H1 (cell line): Measurements from ENCODE around the gene RPL6. TPM values are rescaled to one million over a fixed set of nuclear protein-coding genes. Genes with fewer than 3 reads are reported as not detected.

Source experiments
- CTCF ChIA-PET: fragments of 300-600 bp; sonication (Branson Sonifier 250); formaldehyde crosslinking; loops from one replicate; lab custom pipeline; 2021; ENCODE audit not compliant: partially characterized antibody; lab: Charles Lee
- POLR2A ChIA-PET: fragments of 300-600 bp; sonication (Branson Sonifier 250); formaldehyde crosslinking; loops from one replicate; lab custom pipeline; 2021; ENCODE audit warnings: inconsistent platforms; ENCODE audit not compliant: partially characterized antibody; lab: Charles Lee
- DNase-seq, 2 experiments: peaks; one replicate each; pipeline versions ENCODE4 v3.0.0 to v3.0.0-alpha.2; 2010 to 2022; ENCODE audit warnings: low spot score in 2 of 2, low read depth in 1 of 2, mixed read lengths in 1 of 2
- FAIRE-seq: peaks from 2 replicates; lab custom pipeline; 2011; peaks lifted over from hg19 to GRCh38; lab: Jason Lieb, UNC
- H2AFZ ChIP-seq: 2 replicates; pipeline ENCODE4 v1.8.1; 2012; ENCODE audit warnings: low read length, inconsistent platforms
- H2AK5ac ChIP-seq: 2 replicates; pipeline ENCODE4 v1.6.1; 2013; ENCODE audit warnings: low read depth, low read length
- H2BK120ac ChIP-seq: replicated peaks from 2 replicates; pipeline ENCODE3; 2013; ENCODE audit warnings: low read depth, low read length, inconsistent platforms
- H2BK12ac ChIP-seq: 2 replicates; pipeline ENCODE4 v1.6.1; 2013; ENCODE audit warnings: low read depth, low read length
- H2BK15ac ChIP-seq: 2 replicates; pipeline ENCODE4 v1.6.1; 2013; ENCODE audit warnings: low read length
- H2BK20ac ChIP-seq: 2 replicates; pipeline ENCODE4 v1.6.1; 2013; ENCODE audit warnings: low read length
- H2BK5ac ChIP-seq: 2 replicates; pipeline ENCODE4 v1.6.1; 2013; ENCODE audit warnings: low read depth, low read length
- H3K14ac ChIP-seq: 2 replicates; pipeline ENCODE4 v1.6.1; 2013; ENCODE audit warnings: inconsistent platforms; ENCODE audit not compliant: insufficient read length
- H3K18ac ChIP-seq: 2 replicates; pipeline ENCODE4 v1.6.1; 2013; ENCODE audit warnings: low read length; ENCODE audit errors: extremely low read depth
- H3K23ac ChIP-seq: 2 replicates; pipeline ENCODE4 v1.6.1; 2013; ENCODE audit warnings: inconsistent platforms; ENCODE audit not compliant: insufficient read length
- H3K23me2 ChIP-seq: 2 replicates; pipeline ENCODE4 v1.6.1; 2013; ENCODE audit warnings: low read depth, low read length
- H3K27ac ChIP-seq: 2 replicates; pipeline ENCODE4 v1.6.1; 2011; ENCODE audit warnings: low read depth, low read length, inconsistent platforms
- H3K27me3 ChIP-seq, 4 experiments: replicated peaks in 1 of 4; 1 replicate in 1 of 4; 2 replicates in 3 of 4; pipeline versions ENCODE4 v1.6.1 to v1.8.1; 2011 to 2013; ENCODE audit warnings: low read length in 3 of 4, mild to moderate bottlenecking in 3 of 4, inconsistent platforms in 2 of 4, mixed read lengths in 2 of 4, moderate library complexity in 1 of 4; ENCODE audit not compliant: control insufficient read depth in 3 of 4, insufficient read depth in 3 of 4; ENCODE audit errors: extremely low read depth in 1 of 4
- H3K36me3 ChIP-seq, 4 experiments: 2 replicates each; pipeline versions ENCODE4 v1.6.1 to v1.8.1; 2011 to 2013; ENCODE audit warnings: mild to moderate bottlenecking in 4 of 4, low read length in 3 of 4, moderate library complexity in 2 of 4, control low read depth in 1 of 4, inconsistent platforms in 1 of 4; ENCODE audit not compliant: insufficient read depth in 4 of 4, control insufficient read depth in 2 of 4
- H3K4ac ChIP-seq: replicated peaks from 2 replicates; pipeline ENCODE3; 2013; ENCODE audit warnings: low read length, low read depth, mixed read lengths, inconsistent platforms; ENCODE audit not compliant: insufficient read length
- H3K4me1 ChIP-seq, 4 experiments: replicated peaks in 1 of 4; 1 replicate in 1 of 4; 2 replicates in 3 of 4; pipeline versions ENCODE4 v1.6.1 to v1.8.1; 2011 to 2013; ENCODE audit warnings: low read length in 3 of 4, inconsistent platforms in 2 of 4, mixed read lengths in 1 of 4; ENCODE audit not compliant: insufficient read depth in 4 of 4, control insufficient read depth in 3 of 4
- H3K4me2 ChIP-seq, 2 experiments: 2 replicates each; pipeline versions ENCODE4 v1.6.1 to v1.8.1; 2011 to 2013; ENCODE audit warnings: low read depth in 2 of 2, low read length in 2 of 2, control low read depth in 1 of 2, inconsistent platforms in 1 of 2, mild to moderate bottlenecking in 1 of 2; ENCODE audit not compliant: insufficient read depth in 1 of 2
- H3K4me3 ChIP-seq, 4 experiments: fragments of 200-600, 300-600 bp in 1 of 4; sonication (generic), shearing (Covaris generic), sonication (Bioruptor Twin) in 1 of 4; 2 replicates each; pipeline versions ENCODE4 v1.5.1 to v1.8.1; 2011 to 2016; ENCODE audit warnings: low read length in 4 of 4, low read depth in 3 of 4, control low read depth in 2 of 4, inconsistent platforms in 2 of 4, mild to moderate bottlenecking in 2 of 4, mixed read lengths in 1 of 4, moderate library complexity in 1 of 4; ENCODE audit not compliant: insufficient read depth in 2 of 4; ENCODE audit errors: extremely low read depth in 1 of 4
- H3K56ac ChIP-seq: replicated peaks from 2 replicates; pipeline ENCODE3; 2013; ENCODE audit warnings: low read depth, mild to moderate bottlenecking, mixed read lengths, low read length, inconsistent platforms; ENCODE audit not compliant: insufficient read length
- H3K79me1 ChIP-seq: 2 replicates; pipeline ENCODE4 v1.6.1; 2013; ENCODE audit warnings: low read depth, low read length, control low read depth
- H3K79me2 ChIP-seq, 2 experiments: 2 replicates each; pipeline versions ENCODE4 v1.6.1 to v1.8.1; 2012 to 2013; ENCODE audit warnings: low read length in 2 of 2, mild to moderate bottlenecking in 2 of 2, inconsistent platforms in 1 of 2; ENCODE audit not compliant: insufficient read depth in 2 of 2, control insufficient read depth in 1 of 2
- H3K9ac ChIP-seq, 4 experiments: replicated peaks in 1 of 4; 1 replicate in 1 of 4; 2 replicates in 3 of 4; pipeline versions ENCODE4 v1.6.1 to v1.8.1; 2011 to 2013; ENCODE audit warnings: low read depth in 3 of 4, low read length in 3 of 4, control low read depth in 2 of 4, mild to moderate bottlenecking in 2 of 4, moderate library complexity in 2 of 4, inconsistent platforms in 1 of 4; ENCODE audit errors: extremely low read depth in 1 of 4
- H3K9me3 ChIP-seq, 2 experiments: 2 replicates each; pipeline versions ENCODE4 v1.6.1 to v1.8.1; 2012 to 2013; ENCODE audit warnings: mild to moderate bottlenecking in 2 of 2, moderate library complexity in 2 of 2, control low read depth in 1 of 2, inconsistent platforms in 1 of 2, low read depth in 1 of 2, low read length in 1 of 2, mixed read lengths in 1 of 2; ENCODE audit not compliant: insufficient read depth in 2 of 2
- H4K20me1 ChIP-seq, 2 experiments: replicated peaks in 1 of 2; 2 replicates each; pipeline versions ENCODE3 to v1.8.1; 2011 to 2013; ENCODE audit warnings: inconsistent platforms in 2 of 2, low read length in 2 of 2, mild to moderate bottlenecking in 1 of 2; ENCODE audit not compliant: insufficient read depth in 2 of 2, control insufficient read depth in 1 of 2
- H4K5ac ChIP-seq: 2 replicates; pipeline ENCODE4 v1.6.1; 2013; ENCODE audit warnings: low read length, low read depth, mixed read lengths, inconsistent platforms; ENCODE audit not compliant: insufficient read length
- H4K8ac ChIP-seq: 2 replicates; pipeline ENCODE4 v1.8.0; 2013; ENCODE audit warnings: mild to moderate bottlenecking, moderate library complexity, low read length, inconsistent platforms; ENCODE audit not compliant: insufficient read depth; ENCODE audit errors: extremely low read depth
- H4K91ac ChIP-seq: replicated peaks from 2 replicates; pipeline ENCODE3; 2013; ENCODE audit warnings: low read length, mixed read lengths, inconsistent platforms; ENCODE audit not compliant: insufficient read length
- ASH2L ChIP-seq: fragments of 200-600, 300-600 bp; sonication (generic); IDR thresholded peaks from one replicate; pipeline ENCODE4 v1.7.1; 2017; ENCODE audit warnings: low read length
- BRCA1 ChIP-seq: IDR thresholded peaks from 2 replicates; pipeline ENCODE4 v1.6.1; 2012; ENCODE audit warnings: low read depth, low read length, improper control_type of control experiment
- CHD1 ChIP-seq: IDR thresholded peaks from 2 replicates; pipeline ENCODE4 v1.6.1; 2012; ENCODE audit warnings: low read depth, low read length, improper control_type of control experiment
- EZH2 ChIP-seq: fragments of 200-600 bp; sonication (generic); IDR thresholded peaks from 2 replicates; pipeline ENCODE4 v1.7.1; 2012; ENCODE audit warnings: low read depth, mild to moderate bottlenecking, moderate library complexity, low read length, inconsistent platforms; ENCODE audit not compliant: severe bottlenecking
- GABPA ChIP-seq: IDR thresholded peaks from 2 replicates; pipeline ENCODE4 v1.6.1; 2011; ENCODE audit warnings: mild to moderate bottlenecking, low read length, moderate library complexity, borderline replicate concordance; ENCODE audit not compliant: insufficient read depth
- JUND ChIP-seq: IDR thresholded peaks from 2 replicates; pipeline ENCODE4 v1.6.1; 2011; ENCODE audit warnings: mild to moderate bottlenecking, improper control_type of control experiment, low read length
- KDM5A ChIP-seq: fragments of 200-600 bp; IDR thresholded peaks from 2 replicates; pipeline ENCODE4 v1.7.1; 2012; ENCODE audit warnings: mild to moderate bottlenecking, low read length, inconsistent platforms, mixed read lengths
- MAFK ChIP-seq: IDR thresholded peaks from 2 replicates; pipeline ENCODE4 v1.6.1; 2012; ENCODE audit warnings: low read depth, mild to moderate bottlenecking, improper control_type of control experiment, low read length
- MAX ChIP-seq: IDR thresholded peaks from 2 replicates; pipeline ENCODE4 v1.6.1; 2012; ENCODE audit warnings: inconsistent platforms
- PHF8 ChIP-seq: fragments of 200-600 bp; sonication (generic); conservative IDR thresholded peaks from 2 replicates; pipeline ENCODE4 v1.7.1; 2012; ENCODE audit warnings: low read depth, mild to moderate bottlenecking, inconsistent platforms, low read length, moderate library complexity
- RFX5 ChIP-seq: IDR thresholded peaks from 2 replicates; pipeline ENCODE4 v1.6.1; 2011; ENCODE audit warnings: low read depth, low read length, improper control_type of control experiment, borderline replicate concordance
- RNF2 ChIP-seq: fragments of 200-900, 300-1000 bp; sonication (generic); IDR thresholded peaks from 2 replicates; pipeline ENCODE4 v1.7.1; 2016; ENCODE audit warnings: borderline replicate concordance, low read depth, mild to moderate bottlenecking, antibody characterized with exemption, low read length; ENCODE audit not compliant: poor library complexity, severe bottlenecking; ENCODE audit errors: missing control alignments
- TEAD4 ChIP-seq: IDR thresholded peaks from 2 replicates; pipeline ENCODE4 v1.6.1; 2012; ENCODE audit warnings: low read depth, low read length, inconsistent platforms, mixed read lengths
- WGBS, 2 experiments: shearing (Covaris generic) in 1 of 2; methylation state at CpG; one replicate each; pipeline versions ENCODE4 v1.1.6 to v1.1.7; 2013 to 2015; ENCODE audit warnings: low lambda C conversion rate in 2 of 2, mixed read lengths in 2 of 2, inconsistent platforms in 1 of 2, low coverage in 1 of 2, missing lambda C conversion rate in 1 of 2; ENCODE audit not compliant: insufficient replicate concordance in 2 of 2, insufficient coverage in 1 of 2, insufficient read length in 1 of 2; ENCODE audit errors: extremely low coverage in 1 of 2, missing lambda C conversion rate in 1 of 2; 5-methylcytosine and 5-hydroxymethylcytosine counted together
- polyA plus RNA-seq, 7 experiments: library from polyadenylated mRNA; depleted of rRNA in 3 of 7; stranded (reverse) in 5 of 7; unstranded in 2 of 7; fragments of >200 nt in 5 of 7; fragments of 200-250 nt in 2 of 7; gene quantifications; 1 replicate in 5 of 7; 2 replicates in 1 of 7; 4 replicates in 1 of 7; pipeline versions ENCODE4 v1.2.1 to v1.2.3, GENCODE V29; 2011 to 2013; ENCODE audit warnings: missing spikeins in 2 of 7, mixed read lengths in 2 of 7
- total RNA-seq: library from RNA; stranded (reverse); fragmentation: NEBNext Ultra II Directional; extraction: Animal tissue kit (Norgen Biotek cat#: 25700); gene quantifications from 2 replicates; pipeline ENCODE4 v1.2.1, GENCODE V29; 2021

The RPL6 gene
- total and polyA plus RNA-seq, 2 of the 8 experiments (the other 6 are each of a cell fraction or from before 2014, with no cell fraction given): 1,073 to 1,643 TPM

- peaks cover 22 to 35% (median 29%) of the 10 kb centered on the region in 4 experiments for H3K36me3 ChIP-seq
- no peak overlapping the region for H4K91ac ChIP-seq
- no peak overlapping the region for H3K27ac ChIP-seq
- H2AK5ac ChIP-seq: no peak overlapping the region
- H2BK12ac ChIP-seq: no peak overlapping the region
- DNase-seq: no peak
- no peaks in the 10 kb centered on the region for H3K27me3 ChIP-seq
- H3K18ac ChIP-seq: no peak overlapping the region
- H3K14ac ChIP-seq: no peak overlapping the region
- ChIA-PET POLR2A (interaction anchor here (0.6 to 5.3 kb wide), 13 partner anchors 8 to 268 kb away, joined by 3 to 59 read pairs (median 4); no protein-coding TSS in a partner anchor), CTCF (interaction anchor here (1.2 to 1.7 kb wide), 2 partner anchors 9 to 14 kb away, joined by 8 to 9 read pairs; no protein-coding TSS in a partner anchor)
- H2BK20ac ChIP-seq: no peak overlapping the region
- H4K8ac ChIP-seq: no peak overlapping the region
- H3K56ac ChIP-seq: no peak overlapping the region
- H4K5ac ChIP-seq: no peak overlapping the region
- no peak overlapping the region for H3K4me2 ChIP-seq
- H3K9me3 ChIP-seq: no peaks in the 10 kb centered on the region
- no peak overlapping the region for H2BK120ac ChIP-seq
- no peak overlapping the region for H3K9ac ChIP-seq
- H3K79me2 ChIP-seq: peaks cover 0 to 3% of the 10 kb centered on the region in 2 experiments; a peak in 3 of 4 replicates
- no peak overlapping the region for H3K4ac ChIP-seq
- H3K23ac ChIP-seq: no peak overlapping the region
- 90% methylated on average over 5 of the region's 5 CpGs; no CpG with 5 or more reads in 1 of the 2 experiments for WGBS, 2 experiments
- no peak overlapping the region for H3K4me3 ChIP-seq
- no peak overlapping the region for H2BK15ac ChIP-seq
- no peaks in the 10 kb centered on the region for H3K23me2 ChIP-seq
- H2AFZ ChIP-seq: no peak overlapping the region
- FAIRE-seq: no peak
- no peaks in the 10 kb centered on the region for H3K4me1 ChIP-seq
- no peak overlapping the region for H2BK5ac ChIP-seq
- no peaks in the 10 kb centered on the region for H3K79me1 ChIP-seq
- H4K20me1 ChIP-seq: peaks cover 5 to 6% of the 10 kb centered on the region in 2 experiments
- TF ChIP-seq GABPA (no peak), MAFK (no peak), KDM5A (no peak), RFX5 (no peak), EZH2 (no peak), TEAD4 (no peak), RNF2 (no peak), ASH2L (no peak), PHF8 (no peak), JUND (no peak), CHD1 (no peak), MAX (no peak), BRCA1 (no peak)
Observed at GRCh38 chr12:112401903-112402498, 7.4 kb downstream of the RPL6 start.
